H9 (cell line): ENCODE data around the gene SP5. TPM values are rescaled to one million over a fixed set of nuclear protein-coding genes. Genes with fewer than 3 reads are reported as not detected.

ENCODE experiments used
- DNase-seq: peaks from one replicate; pipeline ENCODE4 v3.0.0-alpha.2; 2017
- H2AFZ ChIP-seq: one replicate; pipeline ENCODE4 v1.6.1; 2013; ENCODE audit warnings: mild to moderate bottlenecking, low read length, control low read depth, moderate library complexity
- H2AK5ac ChIP-seq: 2 replicates; pipeline ENCODE4 v1.6.1; 2013; ENCODE audit warnings: low read length, control low read depth, mixed read lengths; ENCODE audit not compliant: insufficient read length
- H2BK120ac ChIP-seq: one replicate; pipeline ENCODE4 v1.6.1; 2013; ENCODE audit warnings: low read depth, mild to moderate bottlenecking, low read length, control low read depth, inconsistent platforms; ENCODE audit not compliant: poor library complexity, severe bottlenecking
- H2BK12ac ChIP-seq: 2 replicates; pipeline ENCODE4 v1.6.1; 2013; ENCODE audit warnings: low read length, control low read depth, mixed read lengths, low read depth; ENCODE audit not compliant: insufficient read length
- H2BK15ac ChIP-seq: 2 replicates; pipeline ENCODE4 v1.6.1; 2013; ENCODE audit warnings: low read depth, low read length, control low read depth
- H2BK20ac ChIP-seq: one replicate; pipeline ENCODE4 v1.6.1; 2013; ENCODE audit warnings: low read depth, mild to moderate bottlenecking, low read length, control low read depth, inconsistent platforms; ENCODE audit not compliant: poor library complexity, severe bottlenecking
- H2BK5ac ChIP-seq: 2 replicates; pipeline ENCODE4 v1.6.1; 2013; ENCODE audit warnings: low read length, control low read depth, mixed read lengths; ENCODE audit not compliant: insufficient read length
- H3K14ac ChIP-seq: 2 replicates; pipeline ENCODE4 v1.6.1; 2013; ENCODE audit warnings: low read length, control low read depth; ENCODE audit not compliant: insufficient read depth
- H3K18ac ChIP-seq: 2 replicates; pipeline ENCODE4 v1.6.1; 2013; ENCODE audit warnings: low read depth, mild to moderate bottlenecking, mixed read lengths, low read length, control low read depth; ENCODE audit not compliant: insufficient read length
- H3K23ac ChIP-seq: 2 replicates; pipeline ENCODE4 v1.6.1; 2013; ENCODE audit warnings: low read length, control low read depth, mixed read lengths, low read depth; ENCODE audit not compliant: insufficient read length
- H3K23me2 ChIP-seq: 2 replicates; pipeline ENCODE4 v1.6.1; 2013; ENCODE audit warnings: low read depth, mild to moderate bottlenecking, mixed read lengths, low read length, control low read depth; ENCODE audit not compliant: insufficient read length, poor library complexity, severe bottlenecking
- H3K27ac ChIP-seq: 2 replicates; pipeline ENCODE4 v1.5.1; 2013; ENCODE audit warnings: low read length, control low read depth, mixed read lengths, low read depth; ENCODE audit not compliant: insufficient read length
- H3K27me3 ChIP-seq: 2 replicates; pipeline ENCODE4 v1.6.1; 2013; ENCODE audit warnings: low read length, control low read depth, inconsistent platforms; ENCODE audit not compliant: insufficient read depth
- H3K4ac ChIP-seq: 2 replicates; pipeline ENCODE4 v1.6.1; 2013; ENCODE audit warnings: low read depth, mild to moderate bottlenecking, control low read depth, inconsistent platforms, low read length, moderate library complexity
- H3K4me1 ChIP-seq: 2 replicates; pipeline ENCODE4 v1.6.1; 2013; ENCODE audit warnings: low read length, control low read depth, inconsistent platforms; ENCODE audit not compliant: insufficient read depth
- H3K4me2 ChIP-seq: 2 replicates; pipeline ENCODE4 v1.6.1; 2013; ENCODE audit warnings: low read length, control low read depth, mixed read lengths; ENCODE audit not compliant: insufficient read length, insufficient read depth
- H3K56ac ChIP-seq: 2 replicates; pipeline ENCODE4 v1.6.1; 2013; ENCODE audit warnings: low read depth, mild to moderate bottlenecking, mixed read lengths, low read length, control low read depth; ENCODE audit not compliant: insufficient read length
- H3K79me1 ChIP-seq: 2 replicates; pipeline ENCODE4 v1.6.1; 2013; ENCODE audit warnings: low read depth, mild to moderate bottlenecking, moderate library complexity, low read length, control low read depth, inconsistent platforms; ENCODE audit not compliant: insufficient read depth, poor library complexity, severe bottlenecking
- H3K79me2 ChIP-seq: 2 replicates; pipeline ENCODE4 v1.6.1; 2013; ENCODE audit warnings: low read length, control low read depth, inconsistent platforms; ENCODE audit not compliant: insufficient read depth
- H3K9ac ChIP-seq: 2 replicates; pipeline ENCODE4 v1.6.1; 2013; ENCODE audit warnings: low read length, control low read depth, mixed read lengths; ENCODE audit not compliant: insufficient read length; ENCODE audit errors: extremely low read depth
- H3K9me3 ChIP-seq: one replicate; pipeline ENCODE4 v1.6.1; 2013; ENCODE audit warnings: low read depth, low read length, inconsistent platforms; ENCODE audit not compliant: control insufficient read depth
- H3T11ph ChIP-seq: one replicate; pipeline ENCODE4 v1.6.1; 2013; ENCODE audit warnings: mild to moderate bottlenecking, low read length, control low read depth, inconsistent platforms
- H4K20me1 ChIP-seq: one replicate; pipeline ENCODE4 v1.6.1; 2013; ENCODE audit not compliant: control insufficient read depth, insufficient read length, insufficient read depth
- H4K5ac ChIP-seq: 2 replicates; pipeline ENCODE4 v1.6.1; 2013; ENCODE audit warnings: low read depth, mild to moderate bottlenecking, mixed read lengths, low read length, control low read depth; ENCODE audit not compliant: insufficient read length
- H4K8ac ChIP-seq: replicated peaks from 2 replicates; pipeline ENCODE4 v1.6.1; 2013; ENCODE audit warnings: low read length, control low read depth, mixed read lengths, low read depth; ENCODE audit not compliant: insufficient read length
- H4K91ac ChIP-seq: 2 replicates; pipeline ENCODE4 v1.6.1; 2013; ENCODE audit warnings: low read depth, mild to moderate bottlenecking, moderate library complexity, mixed read lengths, low read length, control low read depth; ENCODE audit not compliant: insufficient read length
- H3K27ac Mint-ChIP-seq, 3 experiments: 2 replicates in 2 of 3; 3 replicates in 1 of 3; pipeline ENCODE4 v1.8.0; 2020 to 2021; ENCODE audit warnings: mixed read lengths in 3 of 3, mild to moderate bottlenecking in 1 of 3, moderate library complexity in 1 of 3
- H3K27me3 Mint-ChIP-seq: 2 replicates; pipeline ENCODE4 v1.8.0; 2021; ENCODE audit warnings: low read depth, mild to moderate bottlenecking, moderate library complexity, mixed read lengths
- H3K36me3 Mint-ChIP-seq, 3 experiments: 2 replicates in 2 of 3; 3 replicates in 1 of 3; pipeline ENCODE4 v1.8.0; 2020 to 2021; ENCODE audit warnings: low read depth in 3 of 3, mixed read lengths in 3 of 3; ENCODE audit not compliant: insufficient read depth in 1 of 3
- H3K4me1 Mint-ChIP-seq, 2 experiments: 2 replicates each; pipeline ENCODE4 v1.8.0; 2020; ENCODE audit warnings: mixed read lengths in 2 of 2
- H3K4me3 Mint-ChIP-seq, 2 experiments: 2 replicates in 1 of 2; 3 replicates in 1 of 2; pipeline ENCODE4 v1.8.0; 2020 to 2021; ENCODE audit warnings: mild to moderate bottlenecking in 2 of 2, mixed read lengths in 2 of 2, moderate library complexity in 1 of 2
- H3K9me3 Mint-ChIP-seq, 2 experiments: 2 replicates in 1 of 2; 3 replicates in 1 of 2; pipeline ENCODE4 v1.8.0; 2020; ENCODE audit warnings: mild to moderate bottlenecking in 2 of 2, mixed read lengths in 2 of 2, moderate library complexity in 1 of 2
- WGBS: extraction: QIAGEN DNeasy Blood & Tissue Kit; methylation state at CpG from one replicate; pipeline ENCODE4 v1.1.7; 2013; ENCODE audit warnings: missing lambda C conversion rate, low lambda C conversion rate, mixed read lengths; ENCODE audit not compliant: insufficient read length; ENCODE audit errors: extremely low coverage; 5-methylcytosine and 5-hydroxymethylcytosine counted together
- total RNA-seq: library from RNA; stranded (reverse); gene quantifications from 2 replicates; pipeline ENCODE4 v1.2.1, GENCODE V29; 2021
- TF ChIP-seq, protein P1 (sequence below): fragments of 200-600 bp; sonication (generic); conservative IDR thresholded peaks from 3 replicates; pipeline ENCODE4 v1.8.0; 2021; ENCODE audit warnings: antibody characterized with exemption, mild to moderate bottlenecking

The SP5 gene
- total RNA-seq, 1 experiment from 2014 or later: 1.7 TPM

DNA sequence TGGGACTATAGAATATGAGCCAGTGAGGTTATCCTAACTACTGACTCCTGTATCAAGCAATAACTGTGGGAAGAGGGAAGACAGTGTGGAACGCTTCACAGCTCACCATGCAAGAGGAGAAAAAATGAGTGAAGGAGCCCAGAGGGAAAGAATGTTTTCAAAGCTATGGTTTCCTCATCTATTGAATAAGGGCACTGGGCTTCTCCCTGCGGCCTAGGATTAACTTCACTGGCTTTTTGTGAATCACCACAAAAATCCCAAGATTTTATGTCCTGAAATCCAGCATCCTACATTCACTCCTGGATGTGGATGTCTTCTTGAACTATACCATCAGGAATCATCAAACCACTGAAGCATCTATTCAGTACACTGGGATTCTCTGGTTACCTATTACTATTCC is 44.5 kb upstream of the SP5 start:
- Histone ChIP-seq H4K8ac (no peak overlapping the region), H3K23me2 (no peaks in the 10 kb centered on the region), H3K18ac (no peak overlapping the region), H3K27ac (no peak overlapping the region), H2BK5ac (no peak overlapping the region), H2AFZ (no peak overlapping the region), H3K4me2 (no peak overlapping the region), H2BK20ac (no peak overlapping the region), H2BK15ac (no peak overlapping the region), H3K4me1 (no peaks in the 10 kb centered on the region; the same call in 1 of the 2 replicates), H2BK12ac (no peak overlapping the region), H4K5ac (no peak overlapping the region), H3K79me2 (no peaks in the 10 kb centered on the region), H3K9ac (no peak overlapping the region), H3K79me1 (no peaks in the 10 kb centered on the region), H3K14ac (no peak overlapping the region), H2BK120ac (no peak overlapping the region), H3K56ac (no peak overlapping the region), H4K20me1 (no peaks in the 10 kb centered on the region), H3K4ac (no peak overlapping the region), H3K9me3 (no peaks in the 10 kb centered on the region), H4K91ac (no peak overlapping the region), H2AK5ac (no peak overlapping the region), H3T11ph (no peak overlapping the region), H3K27me3 (no peaks in the 10 kb centered on the region), H3K23ac (no peak overlapping the region)
- Mint-ChIP-seq H3K36me3 (no peaks in the 10 kb centered on the region), H3K27ac (no peak overlapping the region), H3K4me3 (no peak overlapping the region), H3K4me1 (no peaks in the 10 kb centered on the region), H3K27me3 (no peaks in the 10 kb centered on the region), H3K9me3 (no peaks in the 10 kb centered on the region)
- DNase-seq: no peak
- no CpG with 5 or more reads among the region's 2 CpGs for WGBS
- TF ChIP-seq, protein P1, sequence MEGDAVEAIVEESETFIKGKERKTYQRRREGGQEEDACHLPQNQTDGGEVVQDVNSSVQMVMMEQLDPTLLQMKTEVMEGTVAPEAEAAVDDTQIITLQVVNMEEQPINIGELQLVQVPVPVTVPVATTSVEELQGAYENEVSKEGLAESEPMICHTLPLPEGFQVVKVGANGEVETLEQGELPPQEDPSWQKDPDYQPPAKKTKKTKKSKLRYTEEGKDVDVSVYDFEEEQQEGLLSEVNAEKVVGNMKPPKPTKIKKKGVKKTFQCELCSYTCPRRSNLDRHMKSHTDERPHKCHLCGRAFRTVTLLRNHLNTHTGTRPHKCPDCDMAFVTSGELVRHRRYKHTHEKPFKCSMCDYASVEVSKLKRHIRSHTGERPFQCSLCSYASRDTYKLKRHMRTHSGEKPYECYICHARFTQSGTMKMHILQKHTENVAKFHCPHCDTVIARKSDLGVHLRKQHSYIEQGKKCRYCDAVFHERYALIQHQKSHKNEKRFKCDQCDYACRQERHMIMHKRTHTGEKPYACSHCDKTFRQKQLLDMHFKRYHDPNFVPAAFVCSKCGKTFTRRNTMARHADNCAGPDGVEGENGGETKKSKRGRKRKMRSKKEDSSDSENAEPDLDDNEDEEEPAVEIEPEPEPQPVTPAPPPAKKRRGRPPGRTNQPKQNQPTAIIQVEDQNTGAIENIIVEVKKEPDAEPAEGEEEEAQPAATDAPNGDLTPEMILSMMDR: no peak
